ENCODE measurements around the gene NPPB.

The NPPB gene

DNA sequence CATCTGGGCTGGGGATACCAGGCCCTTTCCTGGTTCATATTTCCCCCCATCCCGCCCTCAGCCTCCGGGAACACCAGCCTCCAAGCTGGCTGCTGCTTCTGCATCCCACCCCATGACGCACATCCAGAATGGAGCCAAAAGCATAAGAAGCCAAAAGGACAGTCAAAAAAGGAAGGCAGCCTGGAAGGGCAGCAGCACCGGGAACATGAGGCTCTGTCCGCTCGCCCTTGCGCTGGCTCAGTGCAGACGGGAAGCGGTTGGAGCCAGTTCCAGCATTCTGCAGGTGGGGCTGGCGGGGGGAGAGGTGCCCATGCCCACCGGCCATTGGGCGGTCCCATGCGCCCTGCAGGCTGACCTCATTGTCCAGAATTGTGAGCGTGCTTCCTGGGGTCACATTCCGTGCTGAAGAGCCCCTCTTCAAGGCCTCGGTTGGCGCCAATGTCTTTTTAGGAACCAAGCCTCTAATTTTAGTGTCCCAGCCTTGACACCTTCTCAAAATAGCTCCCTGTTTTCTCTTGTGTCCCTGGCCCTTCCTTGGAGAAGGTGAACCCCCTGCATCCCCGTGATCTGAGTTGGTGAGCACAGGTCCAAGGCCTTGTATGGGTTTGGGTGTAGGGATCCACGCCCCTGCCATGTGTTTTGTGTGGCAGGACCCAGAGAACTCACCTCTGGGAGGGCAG is 28.4 kb upstream of the NPPB start:
- no peaks in the 10 kb centered on the region for H3K79me1 ChIP-seq (ENCODE audit: low read length)
- H2AK5ac ChIP-seq (ENCODE audit: low read length) = no peak overlapping the region
- no peaks in the 10 kb centered on the region for H3K36me3 ChIP-seq (ENCODE audit: control insufficient read depth in 1 of 2, insufficient read depth in 2 of 2, low read length in 2 of 2)
- H3K79me2 ChIP-seq (ENCODE audit: control insufficient read depth, insufficient read depth, low read length, poor library complexity) = no peaks in the 10 kb centered on the region
- H4K12ac ChIP-seq (ENCODE audit: low read depth, low read length) = no peak overlapping the region
- no peaks in the 10 kb centered on the region for H3K27me3 ChIP-seq (ENCODE audit: insufficient read depth, low read length)
- H3K9me3 ChIP-seq (ENCODE audit: insufficient read depth, low read depth, low read length) = peaks cover 3% of the 10 kb centered on the region
- no peak overlapping the region for H3K4ac ChIP-seq (ENCODE audit: low read depth, low read length)
- H3K9ac ChIP-seq (ENCODE audit: low read length) = peak overlapping the region; percentile 5
- H2AFZ ChIP-seq (ENCODE audit: insufficient read depth, low read length, poor library complexity) = no peak overlapping the region
- WGBS (ENCODE audit: extremely low coverage, insufficient coverage, insufficient read length) = no CpG with 5 or more reads among the region's 19 CpGs
- H4K8ac ChIP-seq (ENCODE audit: low read depth, low read length) = no peak overlapping the region
- H3K14ac ChIP-seq (ENCODE audit: low read length) = no peak overlapping the region
- no peak overlapping the region for H3K23ac ChIP-seq (ENCODE audit: low read length)
- no peak overlapping the region for H3K18ac ChIP-seq (ENCODE audit: low read length)
- no peak overlapping the region for H4K91ac ChIP-seq (ENCODE audit: low read depth, low read length)
- no peak for DNase-seq
- no peak overlapping the region for H3K27ac ChIP-seq (ENCODE audit: low read depth, low read length)
- H2BK120ac ChIP-seq (ENCODE audit: insufficient read depth, low read length, poor library complexity) = no peak overlapping the region
- no peak overlapping the region for H3K4me3 ChIP-seq (ENCODE audit: low read depth, low read length)
- H2BK5ac ChIP-seq (ENCODE audit: low read depth, low read length, poor library complexity) = no peak overlapping the region
- no peak overlapping the region for H2BK12ac ChIP-seq (ENCODE audit: low read length)
- peaks cover 8% of the 10 kb centered on the region in 2 experiments for H3K4me1 ChIP-seq (ENCODE audit: control insufficient read depth in 1 of 2, insufficient read depth in 2 of 2, low read length in 2 of 2)
- no peak overlapping the region for H3K4me2 ChIP-seq (ENCODE audit: low read length)

DNA sequence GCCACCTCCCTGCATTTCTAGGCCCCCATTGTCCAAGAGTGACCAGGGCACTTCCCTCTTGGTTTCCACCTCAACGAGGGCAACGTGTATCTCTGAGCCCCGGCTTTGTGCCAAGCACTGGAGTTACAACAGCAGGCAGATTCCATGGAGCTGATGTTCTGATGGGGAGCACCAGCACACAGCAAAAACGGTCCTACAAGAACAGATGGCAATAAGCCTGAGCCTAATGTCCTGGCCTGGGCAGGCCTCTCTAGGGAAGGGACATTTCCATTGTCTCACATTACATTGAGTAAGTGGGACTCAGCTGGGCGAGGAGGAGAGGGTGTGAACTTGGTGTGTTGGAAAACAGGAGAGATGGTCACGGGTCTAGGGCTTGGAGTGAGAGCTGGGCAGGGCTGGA is 27.2 kb upstream of the NPPB start:
- H3K9me3 ChIP-seq (ENCODE audit: insufficient read depth, low read depth, low read length) = peaks cover 4% of the 10 kb centered on the region
- no peak overlapping the region for H3K4ac ChIP-seq (ENCODE audit: low read depth, low read length)
- peaks cover 8% of the 10 kb centered on the region in 2 experiments for H3K4me1 ChIP-seq (ENCODE audit: control insufficient read depth in 1 of 2, insufficient read depth in 2 of 2, low read length in 2 of 2)
- no peak overlapping the region for H3K18ac ChIP-seq (ENCODE audit: low read length)
- H3K14ac ChIP-seq (ENCODE audit: low read length) = no peak overlapping the region
- no peak overlapping the region for H4K12ac ChIP-seq (ENCODE audit: low read depth, low read length)
- H3K4me3 ChIP-seq (ENCODE audit: low read depth, low read length) = no peak overlapping the region
- H4K8ac ChIP-seq (ENCODE audit: low read depth, low read length) = no peak overlapping the region
- no peak overlapping the region for H2BK120ac ChIP-seq (ENCODE audit: insufficient read depth, low read length, poor library complexity)
- DNase-seq = no peak
- no peak overlapping the region for H3K9ac ChIP-seq (ENCODE audit: low read length)
- no peaks in the 10 kb centered on the region for H3K27me3 ChIP-seq (ENCODE audit: insufficient read depth, low read length)
- no peak overlapping the region for H3K27ac ChIP-seq (ENCODE audit: low read depth, low read length)
- no peak overlapping the region for H3K4me2 ChIP-seq (ENCODE audit: low read length)
- no peak overlapping the region for H3K23ac ChIP-seq (ENCODE audit: low read length)
- H2AK5ac ChIP-seq (ENCODE audit: low read length) = no peak overlapping the region
- H3K36me3 ChIP-seq (ENCODE audit: control insufficient read depth in 1 of 2, insufficient read depth in 2 of 2, low read length in 2 of 2) = no peaks in the 10 kb centered on the region
- H2BK12ac ChIP-seq (ENCODE audit: low read length) = no peak overlapping the region
- no peaks in the 10 kb centered on the region for H3K79me2 ChIP-seq (ENCODE audit: control insufficient read depth, insufficient read depth, low read length, poor library complexity)
- H2AFZ ChIP-seq (ENCODE audit: insufficient read depth, low read length, poor library complexity) = no peak overlapping the region
- H4K91ac ChIP-seq (ENCODE audit: low read depth, low read length) = no peak overlapping the region
- H3K79me1 ChIP-seq (ENCODE audit: low read length) = no peaks in the 10 kb centered on the region
- H2BK5ac ChIP-seq (ENCODE audit: low read depth, low read length, poor library complexity) = no peak overlapping the region
- WGBS (ENCODE audit: extremely low coverage, insufficient coverage, insufficient read length) = no CpG with 5 or more reads among the region's 6 CpGs

DNA sequence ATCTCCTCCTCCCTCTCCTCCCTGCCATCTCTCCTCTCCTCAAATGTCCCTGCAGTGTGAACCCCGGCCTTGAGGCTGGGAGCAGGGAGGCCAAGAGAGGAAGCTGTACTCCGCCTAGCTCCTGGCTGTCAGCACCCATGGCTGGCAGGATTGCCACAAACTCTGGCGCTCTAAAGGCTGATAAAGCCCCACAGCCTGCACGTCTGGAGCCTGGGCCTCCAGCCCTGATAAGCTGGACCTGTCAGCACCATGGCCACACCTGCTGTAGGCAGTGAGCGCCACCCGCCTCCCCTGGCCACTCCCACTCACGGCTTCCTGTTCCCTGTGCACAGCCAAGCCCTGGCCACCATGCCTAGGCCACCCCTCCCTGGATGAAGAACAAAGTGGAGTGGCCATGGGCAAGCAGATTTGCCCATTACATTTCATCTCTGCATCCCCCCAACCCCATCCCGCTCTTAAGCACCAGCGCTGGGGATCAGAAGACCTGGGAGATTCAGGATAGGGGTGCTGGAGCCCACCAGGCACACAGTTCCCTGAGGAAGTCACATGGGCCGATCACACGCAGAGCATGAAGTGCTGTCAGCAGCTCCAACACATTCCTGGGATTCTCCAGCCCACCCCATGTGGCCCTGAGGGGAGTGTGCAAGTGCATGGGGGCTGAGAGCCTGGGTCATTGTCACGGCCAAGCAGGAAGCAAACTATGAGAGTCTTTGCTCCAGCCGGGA is 24.2 kb upstream of the NPPB start:
- no peak overlapping the region for H3K18ac ChIP-seq (ENCODE audit: low read length)
- H2BK12ac ChIP-seq (ENCODE audit: low read length) = no peak overlapping the region
- no peak overlapping the region for H3K27ac ChIP-seq (ENCODE audit: low read depth, low read length)
- no peak overlapping the region for H4K8ac ChIP-seq (ENCODE audit: low read depth, low read length)
- no peaks in the 10 kb centered on the region for H3K27me3 ChIP-seq (ENCODE audit: insufficient read depth, low read length)
- no peak overlapping the region for H4K12ac ChIP-seq (ENCODE audit: low read depth, low read length)
- peak in 1 of 2 donors; percentile 25 for DNase-seq
- no peaks in the 10 kb centered on the region for H3K79me2 ChIP-seq (ENCODE audit: control insufficient read depth, insufficient read depth, low read length, poor library complexity)
- no peaks in the 10 kb centered on the region for H3K79me1 ChIP-seq (ENCODE audit: low read length)
- H3K14ac ChIP-seq (ENCODE audit: low read length) = no peak overlapping the region
- H3K23ac ChIP-seq (ENCODE audit: low read length) = no peak overlapping the region
- H3K4me2 ChIP-seq (ENCODE audit: low read length) = no peak overlapping the region
- no peak overlapping the region for H4K91ac ChIP-seq (ENCODE audit: low read depth, low read length)
- no peak overlapping the region for H3K4me3 ChIP-seq (ENCODE audit: low read depth, low read length)
- H3K9me3 ChIP-seq (ENCODE audit: insufficient read depth, low read depth, low read length) = peaks cover 7% of the 10 kb centered on the region
- no peaks in the 10 kb centered on the region for H3K36me3 ChIP-seq (ENCODE audit: control insufficient read depth in 1 of 2, insufficient read depth in 2 of 2, low read length in 2 of 2)
- H2AFZ ChIP-seq (ENCODE audit: insufficient read depth, low read length, poor library complexity) = peak overlapping the region; percentile 50
- H3K9ac ChIP-seq (ENCODE audit: low read length) = no peak overlapping the region
- WGBS (ENCODE audit: extremely low coverage, insufficient coverage, insufficient read length) = no CpG with 5 or more reads among the region's 13 CpGs
- no peak overlapping the region for H2AK5ac ChIP-seq (ENCODE audit: low read length)
- H3K4me1 ChIP-seq (ENCODE audit: control insufficient read depth in 1 of 2, insufficient read depth in 2 of 2, low read length in 2 of 2) = peaks cover 8% of the 10 kb centered on the region in 2 experiments
- no peak overlapping the region for H3K4ac ChIP-seq (ENCODE audit: low read depth, low read length)
- no peak overlapping the region for H2BK5ac ChIP-seq (ENCODE audit: low read depth, low read length, poor library complexity)
- H2BK120ac ChIP-seq (ENCODE audit: insufficient read depth, low read length, poor library complexity) = no peak overlapping the region

DNA sequence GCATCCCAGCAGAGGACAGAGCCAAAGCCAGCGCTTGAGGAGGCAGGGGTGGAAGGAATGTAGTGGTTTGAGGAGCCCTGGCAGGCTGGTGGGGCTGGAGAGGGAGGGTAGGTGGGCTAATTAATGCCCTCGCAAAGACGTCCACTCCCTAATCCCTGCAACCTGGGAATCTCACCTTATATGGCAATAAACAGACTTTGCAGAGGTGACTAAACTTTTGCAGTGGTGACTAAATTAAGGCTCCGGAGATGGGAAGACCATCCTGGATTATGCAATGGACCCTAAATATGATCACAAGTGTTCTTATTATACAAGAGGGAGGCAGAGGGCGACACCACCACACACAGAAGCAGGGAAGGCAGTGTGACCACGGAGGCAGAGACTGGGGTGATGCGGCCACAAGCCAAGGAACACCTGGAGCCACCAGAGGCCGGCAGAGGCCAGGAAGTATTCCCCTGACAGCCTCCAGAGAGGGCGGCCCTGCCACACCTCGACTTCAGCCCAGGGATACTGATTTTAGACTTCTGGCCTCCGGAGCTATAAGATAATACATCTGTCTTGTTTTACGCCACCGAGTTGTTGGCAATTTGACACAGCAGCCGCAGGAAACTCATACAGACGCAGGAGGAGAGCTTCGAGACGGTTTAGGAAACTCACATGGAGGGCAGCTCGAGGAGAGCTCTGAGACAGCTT is 23.1 kb upstream of the NPPB start:
- H2BK5ac ChIP-seq (ENCODE audit: low read depth, low read length, poor library complexity) = no peak overlapping the region
- no peaks in the 10 kb centered on the region for H3K27me3 ChIP-seq (ENCODE audit: insufficient read depth, low read length)
- no peaks in the 10 kb centered on the region for H3K79me1 ChIP-seq (ENCODE audit: low read length)
- no peak overlapping the region for H3K9ac ChIP-seq (ENCODE audit: low read length)
- H4K8ac ChIP-seq (ENCODE audit: low read depth, low read length) = no peak overlapping the region
- no peak overlapping the region for H4K91ac ChIP-seq (ENCODE audit: low read depth, low read length)
- no peak overlapping the region for H3K4me2 ChIP-seq (ENCODE audit: low read length)
- no peaks in the 10 kb centered on the region for H3K79me2 ChIP-seq (ENCODE audit: control insufficient read depth, insufficient read depth, low read length, poor library complexity)
- H3K9me3 ChIP-seq (ENCODE audit: insufficient read depth, low read depth, low read length) = peaks cover 7% of the 10 kb centered on the region
- H3K4ac ChIP-seq (ENCODE audit: low read depth, low read length) = no peak overlapping the region
- H2BK120ac ChIP-seq (ENCODE audit: insufficient read depth, low read length, poor library complexity) = no peak overlapping the region
- H3K18ac ChIP-seq (ENCODE audit: low read length) = no peak overlapping the region
- DNase-seq = no peak
- no peaks in the 10 kb centered on the region for H3K36me3 ChIP-seq (ENCODE audit: control insufficient read depth in 1 of 2, insufficient read depth in 2 of 2, low read length in 2 of 2)
- no peak overlapping the region for H2AFZ ChIP-seq (ENCODE audit: insufficient read depth, low read length, poor library complexity)
- H4K12ac ChIP-seq (ENCODE audit: low read depth, low read length) = no peak overlapping the region
- H2BK12ac ChIP-seq (ENCODE audit: low read length) = no peak overlapping the region
- peaks cover 8% of the 10 kb centered on the region in 2 experiments for H3K4me1 ChIP-seq (ENCODE audit: control insufficient read depth in 1 of 2, insufficient read depth in 2 of 2, low read length in 2 of 2)
- WGBS (ENCODE audit: extremely low coverage, insufficient coverage, insufficient read length) = no CpG with 5 or more reads among the region's 18 CpGs
- H3K4me3 ChIP-seq (ENCODE audit: low read depth, low read length) = no peak overlapping the region
- H3K14ac ChIP-seq (ENCODE audit: low read length) = no peak overlapping the region
- no peak overlapping the region for H2AK5ac ChIP-seq (ENCODE audit: low read length)
- no peak overlapping the region for H3K23ac ChIP-seq (ENCODE audit: low read length)
- no peak overlapping the region for H3K27ac ChIP-seq (ENCODE audit: low read depth, low read length)

Measured in trophoblast cell (in vitro differentiated cells and primary cell).